MM.1S (cell line): ENCODE results near the gene PDE6G.

Source experiments
- DNase-seq: peaks from one replicate; pipeline ENCODE4 v3.0.0-alpha.2; 2015
- H2AFZ ChIP-seq: fragments of 300-600 bp; sonication (generic); 2 replicates; pipeline ENCODE4 v1.6.0; 2016; ENCODE audit warnings: antibody characterized with exemption, low read length
- H3F3A ChIP-seq: fragments of 300-600 bp; sonication (generic); 2 replicates; pipeline ENCODE4 v1.6.1; 2016; ENCODE audit warnings: mild to moderate bottlenecking, antibody characterized with exemption, low read length, moderate library complexity, mixed read lengths; ENCODE audit not compliant: insufficient read depth
- H3K27ac ChIP-seq: fragments of 300-600 bp; sonication (generic); 2 replicates; pipeline ENCODE4 v1.5.1; 2016; ENCODE audit warnings: mild to moderate bottlenecking, low read length
- H3K27me3 ChIP-seq: fragments of 300-600 bp; sonication (generic); replicated peaks from 2 replicates; pipeline ENCODE4 v1.6.0; 2016; ENCODE audit warnings: low read length; ENCODE audit not compliant: insufficient read depth
- H3K36me3 ChIP-seq: fragments of 300-600 bp; sonication (generic); replicated peaks from 2 replicates; pipeline ENCODE4 v1.6.1; 2016; ENCODE audit warnings: mild to moderate bottlenecking, low read length, mixed read lengths; ENCODE audit not compliant: insufficient read depth
- H3K4me1 ChIP-seq: fragments of 300-600 bp; sonication (generic); 2 replicates; pipeline ENCODE4 v1.6.1; 2016; ENCODE audit warnings: low read length, mixed read lengths
- H3K4me2 ChIP-seq: fragments of 300-600 bp; sonication (generic); 2 replicates; pipeline ENCODE4 v1.6.0; 2016; ENCODE audit warnings: low read depth, low read length
- H3K4me3 ChIP-seq: fragments of 300-600 bp; sonication (generic); 2 replicates; pipeline ENCODE4 v1.5.1; 2016; ENCODE audit warnings: low read length, mixed read lengths
- H3K79me2 ChIP-seq: fragments of 300-600 bp; sonication (generic); 2 replicates; pipeline ENCODE4 v1.6.1; 2016; ENCODE audit warnings: mixed run types, low read length, mixed read lengths
- H3K9ac ChIP-seq: fragments of 300-600 bp; sonication (generic); 2 replicates; pipeline ENCODE4 v1.6.1; 2016; ENCODE audit warnings: low read length, mixed read lengths
- H3K9me2 ChIP-seq: fragments of 300-600 bp; sonication (generic); replicated peaks from 2 replicates; pipeline ENCODE4 v1.6.1; 2016; ENCODE audit warnings: mild to moderate bottlenecking, low read length, mixed read lengths; ENCODE audit not compliant: insufficient read depth
- H3K9me3 ChIP-seq: fragments of 300-600 bp; sonication (generic); replicated peaks from 2 replicates; pipeline ENCODE4 v1.6.1; 2016; ENCODE audit warnings: mild to moderate bottlenecking, low read length, mixed read lengths; ENCODE audit not compliant: insufficient read depth
- H4K20me1 ChIP-seq: fragments of 300-600 bp; sonication (generic); 2 replicates; pipeline ENCODE4 v1.6.1; 2016; ENCODE audit warnings: mild to moderate bottlenecking, low read length, moderate library complexity, mixed read lengths; ENCODE audit not compliant: insufficient read depth
- EZH2 ChIP-seq: fragments of 300-600 bp; sonication (generic); optimal IDR thresholded peaks from 2 replicates; pipeline ENCODE3; 2017; ENCODE audit warnings: low read depth, mild to moderate bottlenecking, antibody characterized with exemption, low read length, mixed read lengths
- EZH2phosphoT487 ChIP-seq: fragments of 300-600 bp; sonication (generic); IDR thresholded peaks from 2 replicates; pipeline ENCODE4 v1.6.1; 2018; ENCODE audit warnings: antibody characterized with exemption, low read length
- TF ChIP-seq, protein P1 (sequence below): fragments of 300-600 bp; sonication (generic); IDR thresholded peaks from 2 replicates; pipeline ENCODE4 v1.5.1; 2016; ENCODE audit warnings: antibody characterized with exemption, low read length, mixed read lengths

The PDE6G gene

DNA sequence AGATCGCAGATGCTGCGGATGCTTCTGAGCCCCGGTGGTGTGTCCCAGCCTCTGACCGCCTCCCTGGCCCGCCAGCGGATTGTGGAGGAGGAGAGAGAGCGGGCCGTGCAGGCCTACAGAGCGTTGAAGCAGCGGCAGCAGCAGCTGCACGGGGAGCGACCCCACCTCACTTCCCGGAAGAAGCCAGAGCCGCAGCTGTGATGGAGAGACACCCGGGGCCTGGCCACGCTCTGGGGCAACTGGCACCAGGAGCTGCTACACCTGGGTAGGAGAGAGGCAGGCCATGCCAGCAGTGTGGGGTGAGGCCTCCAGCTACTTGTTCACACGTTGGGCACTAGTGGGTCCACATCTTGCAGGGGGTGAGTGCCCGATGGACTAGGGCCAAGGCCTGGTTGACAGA lies 16.2 kb upstream of the PDE6G start:
- peaks cover 4% of the 10 kb centered on the region; the same call in 1 of the 2 replicates for H3K4me1 ChIP-seq
- H3K4me3 ChIP-seq: no peak overlapping the region
- H3K79me2 ChIP-seq: peaks cover 19% of the 10 kb centered on the region
- no peak overlapping the region for H2AFZ ChIP-seq
- DNase-seq: no peak
- no peaks in the 10 kb centered on the region for H3K9me2 ChIP-seq
- H4K20me1 ChIP-seq: no peaks in the 10 kb centered on the region
- H3K4me2 ChIP-seq: no peak overlapping the region
- no peaks in the 10 kb centered on the region for H3K9me3 ChIP-seq
- no peaks in the 10 kb centered on the region for H3K36me3 ChIP-seq
- 0 out of 2 replicates have a peak, but pooled peaks cover 4% of the 10 kb centered on the region for H3F3A ChIP-seq
- no peak overlapping the region for H3K27ac ChIP-seq
- TF ChIP-seq EZH2phosphoT487 (no peak), EZH2 (no peak)
- TF ChIP-seq, protein P1, sequence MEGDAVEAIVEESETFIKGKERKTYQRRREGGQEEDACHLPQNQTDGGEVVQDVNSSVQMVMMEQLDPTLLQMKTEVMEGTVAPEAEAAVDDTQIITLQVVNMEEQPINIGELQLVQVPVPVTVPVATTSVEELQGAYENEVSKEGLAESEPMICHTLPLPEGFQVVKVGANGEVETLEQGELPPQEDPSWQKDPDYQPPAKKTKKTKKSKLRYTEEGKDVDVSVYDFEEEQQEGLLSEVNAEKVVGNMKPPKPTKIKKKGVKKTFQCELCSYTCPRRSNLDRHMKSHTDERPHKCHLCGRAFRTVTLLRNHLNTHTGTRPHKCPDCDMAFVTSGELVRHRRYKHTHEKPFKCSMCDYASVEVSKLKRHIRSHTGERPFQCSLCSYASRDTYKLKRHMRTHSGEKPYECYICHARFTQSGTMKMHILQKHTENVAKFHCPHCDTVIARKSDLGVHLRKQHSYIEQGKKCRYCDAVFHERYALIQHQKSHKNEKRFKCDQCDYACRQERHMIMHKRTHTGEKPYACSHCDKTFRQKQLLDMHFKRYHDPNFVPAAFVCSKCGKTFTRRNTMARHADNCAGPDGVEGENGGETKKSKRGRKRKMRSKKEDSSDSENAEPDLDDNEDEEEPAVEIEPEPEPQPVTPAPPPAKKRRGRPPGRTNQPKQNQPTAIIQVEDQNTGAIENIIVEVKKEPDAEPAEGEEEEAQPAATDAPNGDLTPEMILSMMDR: no peak
- H3K9ac ChIP-seq: no peak overlapping the region
- no peaks in the 10 kb centered on the region for H3K27me3 ChIP-seq

DNA sequence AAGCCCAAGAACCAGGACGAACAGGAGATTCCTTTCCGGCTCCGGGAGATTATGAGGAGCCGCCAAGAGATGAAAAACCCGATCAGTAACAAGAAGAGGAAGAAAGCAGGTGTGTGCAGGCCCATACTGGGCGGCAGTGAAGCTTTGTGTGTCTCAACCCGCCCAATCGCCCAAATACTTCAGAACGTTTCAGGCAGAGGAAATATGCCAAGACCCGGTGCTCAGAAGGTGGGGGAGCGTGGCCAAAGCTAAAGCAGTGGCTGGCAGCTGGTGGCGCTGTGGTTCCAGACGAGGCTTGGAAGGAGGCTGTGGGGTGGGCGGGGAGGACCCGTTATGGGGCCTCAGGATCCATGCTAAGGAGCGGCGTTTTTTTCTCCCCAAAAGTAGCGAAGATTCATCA lies 11.4 kb upstream of the PDE6G start:
- no peak overlapping the region for H3K9ac ChIP-seq
- H3K27ac ChIP-seq: no peak overlapping the region
- H3K4me3 ChIP-seq: peak overlapping the region; percentile 13; the same call in 1 of the 2 replicates
- peaks cover 39% of the 10 kb centered on the region for H3K79me2 ChIP-seq
- H3F3A ChIP-seq: 0 out of 2 replicates have a peak, but pooled peaks cover 1% of the 10 kb centered on the region
- H4K20me1 ChIP-seq: no peaks in the 10 kb centered on the region
- no peaks in the 10 kb centered on the region for H3K27me3 ChIP-seq
- H3K4me2 ChIP-seq: peak overlapping the region; percentile 64
- no peaks in the 10 kb centered on the region for H3K9me2 ChIP-seq
- TF ChIP-seq EZH2phosphoT487 (no peak), EZH2 (no peak)
- TF ChIP-seq, protein P1: no peak
- DNase-seq: no peak
- H3K9me3 ChIP-seq: no peaks in the 10 kb centered on the region
- no peaks in the 10 kb centered on the region for H3K36me3 ChIP-seq
- no peak overlapping the region for H2AFZ ChIP-seq
- H3K4me1 ChIP-seq: peaks cover 5% of the 10 kb centered on the region; the same call in 1 of the 2 replicates

DNA sequence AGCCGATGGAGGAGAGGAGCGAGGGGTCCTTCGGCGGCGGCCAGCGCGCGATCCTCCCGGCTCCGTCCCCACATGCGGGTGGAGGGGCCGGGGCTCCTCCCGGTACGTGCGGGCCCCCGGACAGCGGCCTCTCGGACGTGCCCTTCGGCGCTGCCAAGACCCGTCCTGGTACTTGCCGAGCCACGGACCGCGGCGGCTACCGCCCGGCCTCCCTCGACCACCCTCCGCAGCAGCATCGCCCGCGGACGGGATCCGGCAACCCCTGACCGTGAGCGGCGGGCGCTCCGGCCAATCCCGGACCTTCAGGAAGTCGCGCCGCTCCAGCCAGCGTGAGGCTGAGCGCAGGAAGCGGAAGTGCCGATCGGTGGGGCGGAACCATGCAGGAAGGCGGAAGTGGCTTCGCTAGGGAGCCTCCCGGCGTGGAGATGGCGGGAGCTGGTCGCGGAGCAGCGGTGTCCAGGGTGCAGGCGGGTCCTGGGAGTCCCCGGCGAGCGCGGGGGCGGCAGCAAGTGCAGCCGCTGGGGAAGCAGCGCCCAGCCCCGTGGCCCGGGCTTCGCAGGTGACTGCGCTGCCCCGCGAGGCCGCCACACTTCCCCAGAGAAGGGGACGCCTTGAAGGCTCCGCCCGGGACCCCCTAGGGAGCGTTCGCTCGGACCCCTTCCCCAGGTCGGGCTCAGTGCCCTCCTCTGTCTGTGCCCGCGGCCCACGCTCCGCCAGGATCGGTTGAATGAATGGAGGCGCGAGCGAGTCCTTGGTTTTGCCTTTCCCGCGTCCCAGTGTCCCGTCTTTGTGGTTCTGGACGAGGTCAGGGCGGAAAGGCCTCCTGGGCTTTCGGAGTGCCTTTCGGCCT lies 10.2 kb upstream of the PDE6G start, which contains the start of the genes CCDC137 and OXLD1:
TSS of gene CCDC137 (plus strand) at position 396 of the 850 bp plus-strand sequence. CDS start at position 426, 30 bp downstream.
TSS of gene OXLD1 (minus strand) at position 264 of the 850 bp plus-strand sequence. CDS start at position 236, 28 bp downstream.
- H2AFZ ChIP-seq: peak within 1 kb of the TSS; percentile 86
- peak within 1 kb of the TSS; percentile 51 for H3K27ac ChIP-seq
- peaks cover 39% of the 10 kb centered on the region for H3K79me2 ChIP-seq
- peak; percentile 97 for DNase-seq
- H3K36me3 ChIP-seq: no peaks in the 10 kb centered on the region
- H3K27me3 ChIP-seq: no peaks in the 10 kb centered on the region
- no peaks in the 10 kb centered on the region for H3F3A ChIP-seq
- no peaks in the 10 kb centered on the region for H3K9me3 ChIP-seq
- H4K20me1 ChIP-seq: no peaks in the 10 kb centered on the region
- TF ChIP-seq, protein P1: no peak
- TF ChIP-seq EZH2 (no peak), EZH2phosphoT487 (no peak)
- peak within 1 kb of the TSS; percentile 97 for H3K9ac ChIP-seq
- no peaks in the 10 kb centered on the region for H3K9me2 ChIP-seq
- H3K4me3 ChIP-seq: peak within 1 kb of the TSS; percentile 89
- H3K4me1 ChIP-seq: peaks cover 5% of the 10 kb centered on the region; the same call in 1 of the 2 replicates
- H3K4me2 ChIP-seq: peak within 1 kb of the TSS; percentile 98
